ENCODE results near the gene ARSB. TPM values are rescaled to one million over a fixed set of nuclear protein-coding genes. Genes with fewer than 3 reads are reported as not detected.

Gene ARSB
- total RNA-seq, 1 experiment from 2014 or later = 18.1 TPM

- Histone ChIP-seq H3K9me3 (ENCODE audit: control insufficient read depth, insufficient read depth, low read depth, low read length) (no peaks in the 10 kb centered on the region), H3K4me1 (ENCODE audit: control insufficient read depth, insufficient read depth, low read length) (peaks cover 12% of the 10 kb centered on the region), H3K36me3 (ENCODE audit: control insufficient read depth, insufficient read depth, low read length) (no peaks in the 10 kb centered on the region), H3K27ac (ENCODE audit: low read length) (no peak overlapping the region), H3K4me3 (ENCODE audit: low read depth in 2 of 2, low read length in 2 of 2) (no peak overlapping the region), H3K27me3 (ENCODE audit: control insufficient read depth, insufficient read depth, low read length) (no peaks in the 10 kb centered on the region)
- DNase-seq (ENCODE audit: low read depth, low spot score) = no peak
- ChIA-PET CTCF (no interaction called here), POLR2A (interaction anchor here (0.8 kb wide), 1 partner anchor 35 kb away, joined by 3 read pairs; no protein-coding TSS in a partner anchor)
- no TSS peak for BruUV-seq (replicated peaks)
- TF ChIP-seq SIN3A (IDR thresholded peaks at IDR 0.05; ENCODE audit: borderline replicate concordance, insufficient read depth, low read depth, low read length) (no peak), POLR2AphosphoS5 (IDR thresholded peaks at IDR 0.05; ENCODE audit: low read depth, low read length) (no peak), CTCF (IDR thresholded peaks at IDR 0.05) (no peak), TCF7L2 (IDR thresholded peaks at IDR 0.05; ENCODE audit: low read depth, low read length) (no peak), REST (IDR thresholded peaks at IDR 0.05; ENCODE audit: insufficient read depth in 1 of 2, low read depth in 2 of 2, low read length in 1 of 2) (no peak)
- intact Hi-C loops (cut with micrococcal nuclease; ENCODE audit: unreplicated experiment) (no loop called here), in situ Hi-C loops (cut with HindIII; ENCODE audit: low pct_unique_long_range_greater_than_20kb, low sequenced_read_pairs) (no loop called here)
- ATAC-seq = no peak
These were observed 54.4 kb downstream of the ARSB start for GRCh38 chr5:78930721-78931120.

GRCh38 chr5:78929833-78930232, 55.3 kb downstream of the ARSB start:
- ChIA-PET CTCF (no interaction called here), POLR2A (no interaction called here)
- Histone ChIP-seq H3K27me3 (ENCODE audit: control insufficient read depth, insufficient read depth, low read length) (no peaks in the 10 kb centered on the region), H3K4me3 (ENCODE audit: low read depth in 2 of 2, low read length in 2 of 2) (no peak overlapping the region), H3K36me3 (ENCODE audit: control insufficient read depth, insufficient read depth, low read length) (no peaks in the 10 kb centered on the region), H3K9me3 (ENCODE audit: control insufficient read depth, insufficient read depth, low read depth, low read length) (no peaks in the 10 kb centered on the region), H3K27ac (ENCODE audit: low read length) (no peak overlapping the region), H3K4me1 (ENCODE audit: control insufficient read depth, insufficient read depth, low read length) (peaks cover 16% of the 10 kb centered on the region)
- DNase-seq (ENCODE audit: low read depth, low spot score) (no peak), ATAC-seq (no peak)
- intact Hi-C loops (cut with micrococcal nuclease; ENCODE audit: unreplicated experiment) (no loop called here), in situ Hi-C loops (cut with HindIII; ENCODE audit: low pct_unique_long_range_greater_than_20kb, low sequenced_read_pairs) (no loop called here)
- TF ChIP-seq REST (IDR thresholded peaks at IDR 0.05; ENCODE audit: insufficient read depth in 1 of 2, low read depth in 2 of 2, low read length in 1 of 2) (no peak), TCF7L2 (IDR thresholded peaks at IDR 0.05; ENCODE audit: low read depth, low read length) (no peak), SIN3A (IDR thresholded peaks at IDR 0.05; ENCODE audit: borderline replicate concordance, insufficient read depth, low read depth, low read length) (no peak), CTCF (IDR thresholded peaks at IDR 0.05) (no peak), POLR2AphosphoS5 (IDR thresholded peaks at IDR 0.05; ENCODE audit: low read depth, low read length) (no peak)
- BruUV-seq (replicated peaks) = no TSS peak
